A673 (cell line): ENCODE measurements around the gene HERC3.

Source experiments
- CTCF ChIP-seq: fragments of 300-800, 200-600 bp; sonication (generic); conservative IDR thresholded peaks from 2 replicates; pipeline ENCODE4 v1.5.1; 2017; ENCODE audit warnings: low read depth, mild to moderate bottlenecking, antibody characterized with exemption, low read length, moderate library complexity, mixed read lengths
- EZH2 ChIP-seq: fragments of 200-600 bp; sonication (generic); IDR thresholded peaks from 2 replicates; pipeline ENCODE4 v1.6.1; 2017; ENCODE audit warnings: borderline replicate concordance, low read depth, mild to moderate bottlenecking, mixed read lengths, antibody characterized with exemption, low read length; ENCODE audit not compliant: poor library complexity, severe bottlenecking

GRCh38 chr4:88643932-88644331 lies 51.7 kb downstream of the HERC3 start:
- TF ChIP-seq CTCF (no peak), EZH2 (no peak)
